Natural killer cell treated with Interleukin-12 subunit alpha and Interleukin-12 subunit beta and Interleukin-15 and Interleukin-18, amount 100 ng/mL, for 72 hours (primary cell): Measurements from ENCODE around the gene ARHGAP10. TPM values are rescaled to one million over a fixed set of nuclear protein-coding genes. Genes with fewer than 3 reads are reported as not detected.

Experiments
- ATAC-seq, 2 donors: fragments of 150-1000 bp; cut with Tn5 transposase in 1 of 2; sonication (Bioruptor Pico), chemical (Tn5 transposase) in 1 of 2; 2 replicates each; pipeline ENCODE4 v1.10.0; 2021
- DNase-seq: peaks from one replicate; pipeline ENCODE4 v3.0.0; 2022; ENCODE audit warnings: low spot score
- H3K27ac Mint-ChIP-seq, 2 donors: 1 replicate in 1 of 2; 2 replicates in 1 of 2; pipeline ENCODE4 v1.8.0; 2022; ENCODE audit warnings: mixed read lengths in 2 of 2, mild to moderate bottlenecking in 1 of 2, moderate library complexity in 1 of 2
- H3K27me3 Mint-ChIP-seq, 2 donors: 1 replicate in 1 of 2; 2 replicates in 1 of 2; pipeline ENCODE4 v1.8.0; 2022; ENCODE audit warnings: mixed read lengths in 2 of 2
- H3K36me3 Mint-ChIP-seq: one replicate; pipeline ENCODE4 v1.8.0; 2022; ENCODE audit warnings: mixed read lengths
- H3K4me1 Mint-ChIP-seq, 2 donors: 1 replicate in 1 of 2; 2 replicates in 1 of 2; pipeline ENCODE4 v1.8.0; 2022; ENCODE audit warnings: low read depth in 2 of 2, mixed read lengths in 2 of 2, mild to moderate bottlenecking in 1 of 2
- H3K4me3 Mint-ChIP-seq: one replicate; pipeline ENCODE4 v1.8.0; 2022; ENCODE audit warnings: mixed read lengths
- H3K9me3 Mint-ChIP-seq: 2 replicates; pipeline ENCODE4 v1.8.0; 2022; ENCODE audit warnings: mixed read lengths
- total RNA-seq, 2 donors: library from RNA; stranded (reverse); gene quantifications; one replicate each; pipeline ENCODE4 v1.2.3, GENCODE V29; 2022

Gene ARHGAP10
- total RNA-seq, 2 donors from 2014 or later = 7.4 to 11.4 TPM

DNA sequence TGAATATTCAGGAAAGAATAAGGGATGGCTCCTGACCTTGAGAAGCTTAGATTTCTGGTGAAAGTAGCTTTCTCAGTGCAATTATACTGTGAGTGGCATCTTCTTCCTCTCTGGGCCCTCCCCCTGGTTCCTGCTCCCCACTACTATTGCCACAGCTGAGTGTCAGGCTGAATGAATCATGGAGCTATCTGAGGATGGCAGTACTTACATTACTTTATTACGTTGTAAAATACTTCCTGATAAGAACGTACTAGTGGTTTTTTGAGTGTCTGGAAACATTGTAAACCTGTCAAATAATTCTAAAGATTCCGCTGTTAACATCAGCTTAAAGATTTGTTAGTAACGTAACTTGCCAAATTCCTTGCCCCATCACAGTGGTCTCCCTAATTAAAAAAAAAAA lies 36.2 kb downstream of the ARHGAP10 start:
- Mint-ChIP-seq H3K36me3 (no peaks in the 10 kb centered on the region), H3K27me3 (no peaks in the 10 kb centered on the region), H3K4me1 (peaks cover 5 to 8% of the 10 kb centered on the region in 2 donors), H3K9me3 (no peaks in the 10 kb centered on the region), H3K4me3 (no peak overlapping the region), H3K27ac (no peak overlapping the region)
- ATAC-seq (peak; percentile 69 to 86), DNase-seq (no peak)

DNA sequence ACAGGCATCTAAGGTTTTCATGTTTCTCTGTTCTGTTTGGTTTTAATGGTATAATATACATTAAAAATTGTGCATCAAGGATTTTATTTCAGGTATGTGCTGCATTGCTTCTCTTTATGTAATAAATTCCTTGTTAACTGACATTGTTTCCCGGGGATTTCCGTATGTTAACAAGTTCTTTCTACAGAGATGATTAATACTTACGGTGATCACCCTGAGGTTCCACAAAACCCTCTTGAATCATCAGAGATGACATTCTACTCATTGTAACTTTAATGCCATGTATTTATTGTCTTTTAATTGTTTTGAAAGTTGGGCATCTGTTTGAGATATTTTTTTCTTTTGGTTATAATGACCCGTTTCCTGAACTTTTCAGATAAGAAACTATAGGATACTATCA lies 37.5 kb downstream of the ARHGAP10 start:
- Mint-ChIP-seq H3K4me3 (peak overlapping the region; percentile 25), H3K36me3 (no peaks in the 10 kb centered on the region), H3K27ac (peak overlapping the region in 1 of 2 donors; percentile 41), H3K4me1 (peaks cover 4 to 5% of the 10 kb centered on the region in 2 donors), H3K27me3 (no peaks in the 10 kb centered on the region), H3K9me3 (no peaks in the 10 kb centered on the region)
- ATAC-seq (no peak), DNase-seq (no peak)

DNA sequence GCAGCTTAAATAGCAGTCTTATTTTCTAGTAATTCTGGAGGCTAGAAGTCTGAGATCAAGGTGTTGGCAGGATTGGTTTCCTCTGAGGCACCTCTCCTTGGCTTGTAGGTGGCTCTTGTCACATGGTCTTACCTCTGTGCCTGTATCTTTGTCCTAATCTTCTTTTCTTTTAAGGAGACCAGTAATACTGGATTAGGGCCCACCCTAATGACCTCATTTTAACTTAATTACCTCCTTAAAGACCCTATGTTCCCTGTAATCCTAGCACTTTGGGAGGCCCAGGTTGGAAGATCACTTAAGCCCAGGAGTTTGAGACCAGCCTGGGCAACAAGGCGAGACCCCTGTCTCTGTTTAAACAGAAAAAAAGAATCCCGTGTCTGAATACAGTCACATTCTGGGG lies 38.9 kb downstream of the ARHGAP10 start:
- DNase-seq = no peak
- Mint-ChIP-seq H3K27me3 (no peaks in the 10 kb centered on the region), H3K4me3 (no peak overlapping the region), H3K4me1 (peaks cover 5 to 7% of the 10 kb centered on the region in 2 donors), H3K36me3 (no peaks in the 10 kb centered on the region), H3K9me3 (no peaks in the 10 kb centered on the region), H3K27ac (no peak overlapping the region)
- ATAC-seq = no peak

DNA sequence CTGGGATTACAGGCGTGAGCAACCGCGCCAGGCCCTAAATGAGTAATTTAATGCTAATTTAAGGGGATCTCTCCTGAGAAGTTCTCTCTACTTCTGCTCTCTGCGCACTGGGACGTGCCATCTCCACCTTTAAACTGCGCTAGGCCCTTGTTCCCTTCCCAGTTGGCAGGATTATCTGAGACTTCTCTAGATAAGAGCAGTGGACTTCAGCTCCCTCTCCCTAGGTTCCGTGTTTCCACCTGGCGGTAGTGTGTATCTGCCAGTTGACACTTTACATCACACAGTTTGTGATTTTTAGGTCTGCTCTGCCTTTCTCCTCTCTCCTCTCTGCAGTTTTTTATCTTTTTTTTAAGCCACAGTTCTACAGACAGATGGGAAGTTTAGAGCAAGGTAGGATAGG lies 40.2 kb downstream of the ARHGAP10 start:
- H3K36me3 Mint-ChIP-seq = no peaks in the 10 kb centered on the region
- no peak for ATAC-seq
- no peak overlapping the region for H3K4me3 Mint-ChIP-seq
- no peak for DNase-seq
- no peak overlapping the region for H3K27ac Mint-ChIP-seq
- H3K9me3 Mint-ChIP-seq = no peaks in the 10 kb centered on the region
- peaks cover 7 to 10% of the 10 kb centered on the region in 2 donors for H3K4me1 Mint-ChIP-seq
- H3K27me3 Mint-ChIP-seq = no peaks in the 10 kb centered on the region

DNA sequence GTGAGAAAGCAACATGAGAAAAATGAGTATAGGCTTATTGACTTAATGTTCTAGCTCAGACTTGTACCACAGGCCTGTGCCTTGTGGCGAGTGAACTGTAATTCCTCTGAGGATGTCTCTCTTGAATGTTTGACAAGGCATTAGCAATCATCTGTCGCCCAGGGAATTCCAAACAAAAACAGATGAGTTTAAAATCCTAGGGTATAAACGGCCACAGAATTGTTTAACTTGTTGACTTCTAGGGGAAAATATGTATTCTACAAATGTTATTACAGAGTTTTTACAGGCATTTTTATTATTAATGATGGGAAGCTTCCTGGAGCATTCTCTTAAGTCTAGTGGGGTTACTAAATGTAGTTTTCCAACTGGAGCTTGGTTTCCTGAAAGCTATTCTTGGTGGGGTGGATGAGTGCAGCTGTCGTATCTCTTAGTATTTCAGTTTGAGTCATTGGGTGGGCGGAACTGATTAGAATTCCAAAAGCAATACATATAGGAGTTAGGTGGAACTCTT lies 40.6 kb downstream of the ARHGAP10 start:
- no peaks in the 10 kb centered on the region for H3K36me3 Mint-ChIP-seq
- H3K4me1 Mint-ChIP-seq = peaks cover 11 to 13% of the 10 kb centered on the region in 2 donors
- no peak overlapping the region for H3K27ac Mint-ChIP-seq
- ATAC-seq (no peak), DNase-seq (no peak)
- H3K4me3 Mint-ChIP-seq = no peak overlapping the region
- no peaks in the 10 kb centered on the region for H3K27me3 Mint-ChIP-seq
- H3K9me3 Mint-ChIP-seq = no peaks in the 10 kb centered on the region

DNA sequence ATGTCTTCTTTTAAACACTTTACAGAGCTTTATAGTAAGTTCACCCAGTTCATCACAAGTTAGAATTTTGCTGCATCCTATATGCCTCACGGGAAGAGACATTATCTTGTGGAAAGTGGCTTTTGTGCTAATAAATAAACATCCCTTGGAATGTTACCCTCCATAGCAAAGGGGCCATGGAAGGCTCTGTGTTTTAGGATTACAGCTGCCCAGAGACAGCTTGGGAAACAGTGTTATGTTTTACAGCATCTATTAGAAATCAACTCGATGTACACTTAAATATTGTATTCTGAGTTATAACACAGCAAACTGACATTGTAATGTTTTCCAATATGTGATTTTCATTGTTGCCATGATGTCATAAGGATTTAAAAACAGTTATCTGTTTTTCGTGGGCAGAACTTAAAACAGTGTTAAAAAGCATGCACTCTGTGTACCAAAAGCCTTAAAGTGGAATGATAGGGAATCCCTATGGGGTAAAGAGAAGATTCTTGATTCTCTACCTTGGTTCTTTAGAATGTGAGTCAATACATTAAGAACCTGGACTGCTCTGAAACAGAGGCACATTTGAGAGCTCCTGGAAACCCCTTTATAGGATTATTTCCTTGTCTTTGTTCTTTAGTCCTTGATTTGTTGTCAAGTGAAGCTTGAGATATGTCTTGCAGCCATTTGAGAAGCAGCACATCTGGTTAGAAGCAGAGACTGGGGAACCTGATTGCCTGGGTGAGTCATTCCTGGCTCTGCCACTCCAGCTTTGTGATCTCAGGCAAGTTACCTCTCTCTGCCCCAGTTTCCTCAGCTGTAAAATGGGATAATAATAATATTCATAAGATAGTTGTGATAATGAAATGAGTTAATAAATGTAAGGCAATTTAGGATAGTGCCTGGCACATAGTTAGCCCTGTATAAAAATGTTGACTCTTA lies 41.6 kb downstream of the ARHGAP10 start:
- ATAC-seq (no peak), DNase-seq (no peak)
- H3K4me3 Mint-ChIP-seq = no peak overlapping the region
- H3K36me3 Mint-ChIP-seq = no peaks in the 10 kb centered on the region
- H3K27ac Mint-ChIP-seq = no peak overlapping the region
- H3K4me1 Mint-ChIP-seq = peaks cover 18 to 20% of the 10 kb centered on the region in 2 donors
- H3K9me3 Mint-ChIP-seq = no peaks in the 10 kb centered on the region
- H3K27me3 Mint-ChIP-seq = no peaks in the 10 kb centered on the region

DNA sequence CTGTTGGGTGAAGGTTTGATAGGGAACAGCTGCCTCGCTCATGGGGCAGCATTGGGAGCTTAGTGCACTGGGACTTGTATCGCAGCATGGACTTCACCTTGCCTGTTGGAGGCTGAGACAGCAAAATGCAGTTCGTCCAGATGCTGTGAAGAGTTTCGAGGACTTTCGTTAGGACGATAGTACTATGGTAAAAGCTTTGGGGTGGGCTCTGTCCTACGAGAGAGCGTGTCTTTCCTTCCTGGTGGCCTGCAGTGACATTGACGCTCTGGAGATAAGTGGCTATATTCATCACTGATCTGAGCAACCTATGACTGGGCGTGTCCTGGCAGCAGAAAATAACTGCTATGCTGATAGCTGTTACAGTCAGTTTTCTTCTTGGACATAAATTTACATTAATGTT lies 44.8 kb downstream of the ARHGAP10 start:
- Mint-ChIP-seq H3K4me3 (no peak overlapping the region), H3K4me1 (peaks cover 35 to 36% of the 10 kb centered on the region in 2 donors), H3K9me3 (no peaks in the 10 kb centered on the region), H3K27ac (no peak overlapping the region), H3K27me3 (no peaks in the 10 kb centered on the region), H3K36me3 (no peaks in the 10 kb centered on the region)
- ATAC-seq (no peak), DNase-seq (no peak)

DNA sequence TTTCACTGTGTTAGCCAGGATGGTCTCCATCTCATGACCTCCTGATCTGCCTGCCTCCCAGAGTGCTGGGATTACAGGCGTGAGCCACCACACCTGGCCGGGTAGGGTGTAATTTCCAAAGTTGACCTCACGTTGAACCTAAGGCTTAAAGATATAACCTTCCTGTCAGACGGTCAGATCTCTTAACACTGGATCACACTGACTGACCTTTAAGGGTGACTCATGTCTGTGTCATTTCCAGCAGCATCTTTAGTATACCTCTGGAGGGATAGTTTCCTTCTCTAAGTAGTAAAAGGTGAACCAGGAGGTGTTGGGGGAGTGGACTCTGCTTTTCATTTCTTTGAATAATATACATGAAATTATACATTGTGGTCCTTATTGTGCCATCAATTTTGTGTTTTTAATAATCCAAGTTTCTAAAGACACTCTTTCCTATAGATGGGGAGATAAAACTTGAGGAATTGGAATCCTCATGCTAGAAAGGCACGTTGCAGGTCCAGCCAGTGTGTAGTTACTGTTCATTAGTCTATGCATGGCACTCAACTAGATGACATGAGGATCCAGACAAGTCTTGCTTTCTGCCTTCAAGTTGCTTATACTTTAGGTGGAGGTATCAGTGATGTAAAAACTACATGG lies 45.7 kb downstream of the ARHGAP10 start:
- no peak overlapping the region for H3K27ac Mint-ChIP-seq
- DNase-seq (no peak), ATAC-seq (peak in 1 of 2 donors; percentile 66)
- peaks cover 41 to 42% of the 10 kb centered on the region in 2 donors for H3K4me1 Mint-ChIP-seq
- no peaks in the 10 kb centered on the region for H3K36me3 Mint-ChIP-seq
- H3K27me3 Mint-ChIP-seq = no peaks in the 10 kb centered on the region
- H3K4me3 Mint-ChIP-seq = no peak overlapping the region
- H3K9me3 Mint-ChIP-seq = no peaks in the 10 kb centered on the region

DNA sequence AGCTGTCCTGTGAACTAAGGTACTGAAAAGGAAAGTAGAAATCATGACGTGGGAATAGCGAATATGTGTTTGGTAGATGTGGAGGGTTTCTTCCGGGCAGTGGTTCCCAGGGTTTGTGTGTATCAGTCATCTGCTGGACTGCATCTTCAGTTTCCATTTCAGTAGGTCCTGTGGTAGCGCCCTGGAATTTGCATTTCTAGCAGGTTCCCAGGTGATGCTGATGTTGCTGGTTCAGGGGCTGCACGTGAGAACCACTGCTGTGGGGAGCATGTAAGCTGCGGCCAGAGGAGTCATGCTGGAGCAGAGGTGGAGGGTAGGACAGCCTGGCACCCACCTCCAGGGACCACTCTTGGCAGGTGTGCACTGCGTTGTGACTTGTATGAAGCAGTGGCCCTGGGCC lies 47.1 kb downstream of the ARHGAP10 start:
- ATAC-seq (no peak), DNase-seq (no peak)
- Mint-ChIP-seq H3K4me1 (peaks cover 41 to 42% of the 10 kb centered on the region in 2 donors), H3K27ac (no peak overlapping the region), H3K27me3 (no peaks in the 10 kb centered on the region), H3K9me3 (no peaks in the 10 kb centered on the region), H3K4me3 (no peak overlapping the region), H3K36me3 (no peaks in the 10 kb centered on the region)

DNA sequence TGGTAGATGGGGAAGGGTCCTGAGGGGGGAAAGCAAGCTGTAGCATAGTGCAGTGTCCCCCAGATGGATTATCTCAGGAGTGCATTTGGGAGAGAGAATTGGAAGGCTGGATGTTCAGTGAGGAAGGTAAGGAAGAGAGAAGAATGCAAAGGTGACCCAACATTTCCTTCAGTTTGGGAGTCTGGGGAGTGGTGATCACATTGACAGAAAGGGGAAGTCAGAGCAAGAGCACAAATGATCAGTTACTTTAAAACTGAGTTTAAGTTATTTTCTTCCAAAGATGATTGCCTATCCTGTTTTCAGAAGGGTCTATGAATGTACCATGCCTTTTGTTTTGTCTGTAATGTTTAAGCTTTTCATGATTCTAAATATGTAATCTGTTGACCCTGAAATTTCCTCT lies 47.6 kb downstream of the ARHGAP10 start:
- no peaks in the 10 kb centered on the region for H3K27me3 Mint-ChIP-seq
- H3K4me3 Mint-ChIP-seq = no peak overlapping the region
- ATAC-seq (no peak), DNase-seq (no peak)
- H3K27ac Mint-ChIP-seq = no peak overlapping the region
- H3K36me3 Mint-ChIP-seq = no peaks in the 10 kb centered on the region
- no peaks in the 10 kb centered on the region for H3K9me3 Mint-ChIP-seq
- H3K4me1 Mint-ChIP-seq = peaks cover 41 to 42% of the 10 kb centered on the region in 2 donors

DNA sequence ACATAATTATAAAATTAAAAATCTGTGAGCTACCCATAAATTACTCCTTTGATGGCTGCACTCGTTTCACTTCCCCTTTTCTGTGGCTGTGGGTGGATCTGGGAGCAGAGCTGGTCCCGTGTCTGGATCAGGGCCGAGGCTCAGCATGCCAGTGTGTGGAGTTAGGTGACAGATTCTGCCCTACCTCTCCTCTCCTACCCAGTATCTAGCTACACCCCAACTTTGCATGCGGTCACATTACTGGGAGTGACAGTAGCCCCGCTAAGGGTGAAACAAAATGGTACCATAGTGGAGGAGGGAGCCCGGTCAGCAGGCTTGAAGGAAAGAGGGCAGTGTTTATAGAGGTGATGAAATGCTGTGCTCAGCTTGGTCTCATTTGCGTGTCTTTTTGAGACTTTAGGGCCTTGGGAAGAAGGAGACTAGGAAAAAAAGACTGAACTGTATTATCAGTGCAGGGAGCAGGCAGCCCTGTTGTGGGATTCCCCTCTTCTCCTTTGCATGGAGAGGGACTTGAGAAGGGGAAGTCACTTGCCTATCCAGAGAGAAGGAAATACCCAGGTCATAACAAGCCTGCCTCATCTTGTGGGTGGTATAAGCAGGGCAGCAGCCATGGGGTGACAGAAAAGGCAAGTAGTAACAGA lies 48.4 kb downstream of the ARHGAP10 start:
- Mint-ChIP-seq H3K4me1 (peaks cover 41 to 45% of the 10 kb centered on the region in 2 donors), H3K9me3 (no peaks in the 10 kb centered on the region), H3K36me3 (no peaks in the 10 kb centered on the region), H3K27me3 (no peaks in the 10 kb centered on the region), H3K27ac (peak overlapping the region in 1 of 2 donors; percentile 56), H3K4me3 (no peak overlapping the region)
- DNase-seq (no peak), ATAC-seq (peak; percentile 63 to 82)

DNA sequence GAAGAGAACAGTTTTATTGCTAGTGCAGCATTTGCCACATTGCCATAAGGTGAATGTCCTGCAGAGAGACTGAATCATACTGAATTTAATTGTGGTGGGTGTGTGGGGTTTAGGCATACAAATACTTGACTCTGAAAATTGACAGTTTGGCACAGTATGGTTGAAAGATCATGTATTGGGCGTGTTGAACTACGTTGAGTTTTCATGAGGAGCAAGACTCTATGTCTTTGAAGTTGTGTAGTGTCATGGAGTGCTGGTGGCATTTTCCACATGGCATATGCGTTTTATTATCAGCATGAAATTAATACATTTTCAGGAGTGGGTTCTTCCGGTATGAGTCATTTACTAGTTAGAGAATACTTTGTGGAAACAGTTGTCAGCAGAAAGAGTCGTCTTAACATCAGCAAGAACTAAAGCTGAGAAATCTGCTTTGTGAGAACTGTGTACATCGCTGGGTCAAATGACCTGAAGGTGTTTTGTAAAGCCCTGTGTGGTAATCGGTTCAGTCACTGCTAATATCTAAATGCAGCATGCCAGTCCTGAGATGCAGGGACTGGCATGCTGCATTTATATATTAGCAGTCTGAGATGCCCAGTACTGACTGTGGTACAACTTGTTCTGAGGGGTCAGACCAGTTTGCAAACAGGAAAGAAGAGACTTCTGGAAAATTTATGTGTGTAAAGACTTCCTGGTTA lies 50.3 kb downstream of the ARHGAP10 start:
- Mint-ChIP-seq H3K4me1 (peaks cover 49 to 61% of the 10 kb centered on the region in 2 donors), H3K4me3 (peak overlapping the region; percentile 16), H3K27ac (no peak overlapping the region), H3K27me3 (no peaks in the 10 kb centered on the region), H3K9me3 (no peaks in the 10 kb centered on the region), H3K36me3 (no peaks in the 10 kb centered on the region)
- no peak for DNase-seq
- ATAC-seq = peak in 1 of 2 donors; percentile 63

DNA sequence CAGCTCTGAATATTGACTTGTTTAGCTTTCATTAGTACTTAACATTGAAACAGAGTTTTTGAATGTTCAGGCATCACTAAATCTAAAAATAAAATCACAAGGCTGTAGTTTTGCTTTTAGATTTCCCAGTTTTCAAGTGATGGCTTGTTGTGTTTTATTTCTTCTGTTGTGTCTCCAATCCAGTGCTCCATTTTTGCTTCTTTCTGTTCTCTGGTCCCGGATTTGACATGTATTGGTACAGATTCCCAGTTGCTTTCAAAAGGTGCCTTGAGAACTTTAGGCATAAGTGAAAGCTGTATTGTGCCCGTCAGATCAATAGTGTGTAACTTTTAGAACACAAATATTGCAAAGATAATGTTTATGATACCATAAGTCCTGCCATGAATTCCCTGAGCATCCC lies 53.2 kb downstream of the ARHGAP10 start:
- ATAC-seq (no peak), DNase-seq (no peak)
- Mint-ChIP-seq H3K36me3 (no peaks in the 10 kb centered on the region), H3K4me1 (peaks cover 32 to 41% of the 10 kb centered on the region in 2 donors), H3K4me3 (peak overlapping the region; percentile 45), H3K27ac (no peak overlapping the region), H3K27me3 (no peaks in the 10 kb centered on the region), H3K9me3 (no peaks in the 10 kb centered on the region)
